ENCODE measurements around the gene SOX1.

- TF ChIP-seq YY1 (IDR thresholded peaks at IDR 0.05; ENCODE audit: insufficient read depth, insufficient read length) (no peak), SUZ12 (IDR thresholded peaks at IDR 0.05; ENCODE audit: extremely low read depth, insufficient read depth, insufficient read length) (no peak)
Measured at GRCh38 chr13:112083971-112084370, 17.0 kb downstream of the SOX1 start.

All from NT2/D1 (cell line).